Transverse colon (tissue), 4 donors: ENCODE data around the gene CRACDL.

Experiments
- CTCF ChIP-seq, 5 experiments: fragments of 200-600 bp in 3 of 5; fragments of 450-650 bp in 2 of 5; sonication (generic) in 3 of 5; IDR thresholded peaks; 1 replicate in 2 of 5; 2 replicates in 3 of 5; pipeline ENCODE4 v1.5.1; 2016 to 2017; ENCODE audit warnings: antibody characterized with exemption in 5 of 5, inconsistent platforms in 3 of 5, mild to moderate bottlenecking in 2 of 5, moderate library complexity in 1 of 5
- POLR2A ChIP-seq: fragments of 450-650 bp; IDR thresholded peaks from one replicate; pipeline ENCODE4 v1.6.1; 2016; ENCODE audit warnings: antibody characterized with exemption, mild to moderate bottlenecking, moderate library complexity
- POLR2AphosphoS5 ChIP-seq, 3 donors: sonication (generic); formaldehyde crosslinking; IDR thresholded peaks; one replicate each; pipeline ENCODE4 v1.6.1; 2016; ENCODE audit warnings: antibody characterized with exemption in 3 of 3

DNA sequence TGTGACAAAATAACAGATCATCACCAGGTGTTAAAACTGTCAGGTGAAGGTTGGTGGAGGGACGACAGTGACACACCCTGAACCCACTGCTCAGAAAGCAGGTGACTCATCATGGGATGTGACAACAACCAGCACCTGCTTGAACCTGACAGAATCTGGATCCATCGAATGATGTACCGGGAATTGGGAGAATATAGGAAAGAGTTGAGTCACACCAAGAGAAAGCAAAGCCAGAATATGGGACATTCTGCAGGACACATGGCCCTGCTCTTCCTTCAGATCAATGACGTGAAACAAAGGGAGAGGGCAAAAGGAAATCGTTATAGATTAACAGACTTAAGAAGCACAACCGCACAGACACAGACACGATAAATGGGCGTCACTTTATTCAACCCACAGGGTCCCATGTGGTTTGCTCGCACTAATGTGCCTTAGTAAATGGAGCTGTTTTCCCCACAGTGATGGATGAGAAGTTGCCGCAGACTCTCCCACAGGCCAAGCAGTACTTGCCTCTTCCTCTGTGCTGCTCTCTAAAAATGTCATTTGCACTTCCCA, 100.1 kb downstream of the CRACDL start:
- TF ChIP-seq CTCF (IDR thresholded peaks at IDR 0.05) (no peak), POLR2AphosphoS5 (IDR thresholded peaks at IDR 0.05) (no peak), POLR2A (no peak)
